Stimulated activated CD4-positive, alpha-beta T cell treated with anti-CD3 and anti-CD28 coated beads, Interleukin-1b, Interleukin-23, amount 100 ng/mL, for 48 hours (primary cell): ENCODE measurements around the gene SHC4.

Experiments
- DNase-seq: peaks from one replicate; pipeline ENCODE4 v3.0.0-alpha.2; 2020

The SHC4 gene

GRCh38 chr15:48785712-48786111 is 178.0 kb downstream of the SHC4 start:
- no peak for DNase-seq

GRCh38 chr15:48785195-48785594 is 178.5 kb downstream of the SHC4 start:
- DNase-seq, result no peak

GRCh38 chr15:48784756-48785155 is 179.0 kb downstream of the SHC4 start:
- no peak for DNase-seq

GRCh38 chr15:48782911-48783310 is 180.8 kb downstream of the SHC4 start:
- DNase-seq, result no peak

- DNase-seq, result no peak
These were observed 182.1 kb downstream of the SHC4 start for GRCh38 chr15:48781481-48782081.

- DNase-seq, result no peak
These were observed 182.7 kb downstream of the SHC4 start for GRCh38 chr15:48781017-48781416.

- no peak for DNase-seq
These were observed 185.4 kb downstream of the SHC4 start for GRCh38 chr15:48778331-48778730.

GRCh38 chr15:48777645-48778330 is 185.9 kb downstream of the SHC4 start:
- no peak for DNase-seq

- DNase-seq, result no peak
These were observed 188.2 kb downstream of the SHC4 start for GRCh38 chr15:48775546-48775945.

- no peak for DNase-seq
These were observed 189.2 kb downstream of the SHC4 start for GRCh38 chr15:48774484-48774883.
